Measurements from ENCODE around the gene ZFYVE27.

ZFYVE27 gene

GRCh38 chr10:97788552-97789442 is 51.9 kb downstream of the ZFYVE27 start:
- no peak for DNase-seq (ENCODE audit: low read depth, low spot score)

GRCh38 chr10:97789770-97790397 is 53.0 kb downstream of the ZFYVE27 start:
- no peak for DNase-seq (ENCODE audit: low read depth, low spot score)

- peak; percentile 21 for DNase-seq (ENCODE audit: low read depth, low spot score)
Measured at GRCh38 chr10:97791824-97792721, 55.1 kb downstream of the ZFYVE27 start.

DNA sequence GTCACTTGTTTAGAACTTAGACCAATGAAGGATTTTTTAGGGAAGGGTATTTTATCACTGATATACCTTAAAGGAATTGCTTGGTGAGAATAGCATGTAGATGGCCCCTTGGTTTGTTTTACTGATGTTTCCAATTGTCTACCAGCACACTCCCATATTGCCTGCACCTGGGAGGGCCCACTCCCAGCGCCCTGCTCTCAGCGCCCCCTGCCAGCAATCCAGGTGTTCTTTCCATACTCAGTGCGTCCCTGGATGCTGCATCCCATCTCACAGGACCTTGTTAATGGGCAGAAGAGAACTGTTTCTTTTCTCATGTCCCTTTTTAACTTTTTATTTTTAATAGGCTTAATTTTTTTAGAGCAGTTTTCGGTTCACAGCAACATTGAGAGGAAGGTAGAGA is 59.0 kb downstream of the ZFYVE27 start:
- no peak for DNase-seq (ENCODE audit: low read depth, low spot score)

GRCh38 chr10:97796651-97797050 is 59.7 kb downstream of the ZFYVE27 start:
- no peak for DNase-seq (ENCODE audit: low read depth, low spot score)

DNA sequence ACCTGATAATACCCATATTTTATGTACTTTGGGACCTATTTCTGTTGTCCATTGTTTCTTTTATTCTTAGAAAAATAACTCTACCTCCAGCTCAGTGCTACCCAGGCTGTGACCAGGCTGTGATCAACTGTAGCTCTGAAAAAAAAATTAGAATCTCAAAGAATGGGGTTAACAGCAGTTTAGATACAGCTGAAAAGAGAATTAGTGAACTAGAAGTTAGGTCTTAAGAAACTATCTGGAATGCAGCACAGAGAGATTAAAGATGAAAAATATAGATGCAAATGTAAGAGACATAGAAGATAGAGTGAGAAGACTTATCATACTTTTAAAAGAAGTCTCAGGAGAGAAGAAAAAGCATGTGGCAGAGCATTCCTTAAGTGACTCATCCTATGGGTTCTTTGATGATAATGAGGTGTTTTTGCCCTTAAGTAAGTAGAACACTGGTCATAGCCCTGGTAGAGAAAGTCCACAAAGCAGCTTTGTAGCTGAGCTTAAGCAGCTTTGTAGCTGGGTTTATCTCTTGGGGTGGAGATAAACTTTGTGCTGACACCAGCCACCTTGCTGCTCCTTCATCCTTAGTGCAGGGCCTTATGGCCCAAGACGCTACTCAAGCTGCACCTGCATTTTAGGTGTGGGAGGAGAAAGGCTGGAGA is 62.2 kb downstream of the ZFYVE27 start:
- DNase-seq (ENCODE audit: low read depth, low spot score) = no peak

- no peak for DNase-seq (ENCODE audit: low read depth, low spot score)
Measured at GRCh38 chr10:97800474-97800873, 63.5 kb downstream of the ZFYVE27 start.

GRCh38 chr10:97801422-97801821 is 64.5 kb downstream of the ZFYVE27 start:
- no peak for DNase-seq (ENCODE audit: low read depth, low spot score)

DNA sequence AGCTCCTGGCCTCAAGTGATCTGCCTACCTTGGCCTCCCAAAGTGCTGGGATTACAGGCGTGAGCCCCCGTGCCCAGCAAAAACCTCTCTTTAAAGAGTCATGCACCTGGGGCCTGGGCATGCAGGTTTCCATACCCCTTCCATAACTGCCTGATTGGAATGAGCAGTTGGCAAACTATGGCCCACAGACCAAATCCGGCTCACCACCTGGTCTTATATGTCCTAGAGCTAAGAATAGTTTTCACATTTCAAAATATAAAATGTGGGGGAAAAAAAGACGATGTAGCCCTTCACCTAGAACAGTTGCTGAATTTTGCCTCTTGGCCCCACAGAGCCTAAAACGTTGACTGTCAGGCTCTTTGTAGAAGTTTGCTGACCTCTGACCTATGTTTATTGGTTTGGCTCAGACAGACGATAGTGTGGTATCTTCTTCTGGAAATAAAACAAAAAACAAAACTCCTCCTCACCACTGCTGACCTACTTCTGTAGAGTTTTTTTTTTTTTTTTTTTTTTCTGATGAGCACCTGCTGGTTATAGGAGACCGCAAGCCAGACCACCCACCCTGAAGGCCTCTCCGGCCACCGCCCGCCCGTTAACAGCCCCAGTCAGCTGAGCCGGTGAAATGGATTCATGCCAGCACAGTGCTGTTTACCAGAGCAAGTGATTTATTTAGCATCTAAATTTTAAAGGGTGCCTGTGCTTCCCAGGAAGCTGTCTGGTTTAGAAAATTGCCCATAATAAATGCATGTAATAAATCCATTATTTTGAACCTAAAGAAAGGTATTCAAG is 68.4 kb downstream of the ZFYVE27 start:
- no peak for DNase-seq (ENCODE audit: low read depth, low spot score)

GRCh38 chr10:97805949-97806348 is 69.0 kb downstream of the ZFYVE27 start:
- no peak for DNase-seq (ENCODE audit: low read depth, low spot score)

DNA sequence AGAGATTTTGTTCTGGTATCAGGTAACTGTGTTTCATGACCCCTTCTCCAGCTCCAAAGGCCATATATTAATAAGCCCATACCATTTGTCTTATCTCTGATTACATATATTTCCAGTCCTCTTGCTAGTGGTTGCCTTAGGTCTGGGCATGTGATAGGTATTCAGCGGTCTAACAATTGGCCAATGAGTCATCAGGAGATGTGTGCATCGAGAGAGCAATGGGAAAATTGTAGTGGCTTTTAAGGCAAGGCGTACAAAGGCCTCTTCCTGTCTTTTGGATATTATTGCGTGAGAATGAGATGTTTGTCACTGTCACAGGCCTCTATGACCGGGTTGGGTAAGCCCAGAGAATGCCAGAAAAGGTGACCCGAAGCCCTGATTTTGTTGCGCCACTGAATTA is 73.5 kb downstream of the ZFYVE27 start:
- DNase-seq (ENCODE audit: low read depth, low spot score) = no peak

Data from smooth muscle cell of the brain vasculature (primary cell).